HFFc6 (cell line): ENCODE data around the gene ACSF2. TPM values are rescaled to one million over a fixed set of nuclear protein-coding genes. Genes with fewer than 3 reads are reported as not detected.
A peak's percentile ranks its signal among the peaks of the same experiment; 100 is the strongest.
"Not testable (repeated sequence)": the region's sequence is repeated elsewhere in the genome, so short reads cannot be mapped to it uniquely, and the experiment has no call there.

ENCODE experiments used
- DNase-seq: peaks from one replicate; pipeline ENCODE4 v3.0.0-alpha.2; 2018
- H3K27ac Mint-ChIP-seq: 2 replicates; pipeline ENCODE4 v1.8.0; 2020; ENCODE audit warnings: mild to moderate bottlenecking, mixed read lengths
- H3K27me3 Mint-ChIP-seq: 2 replicates; pipeline ENCODE4 v1.8.0; 2021; ENCODE audit warnings: mild to moderate bottlenecking, moderate library complexity, mixed read lengths; ENCODE audit not compliant: insufficient read depth
- H3K36me3 Mint-ChIP-seq: 2 replicates; pipeline ENCODE4 v1.8.0; 2021; ENCODE audit warnings: low read depth, mixed read lengths
- H3K4me1 Mint-ChIP-seq: 2 replicates; pipeline ENCODE4 v1.8.0; 2020; ENCODE audit warnings: low read depth, mixed read lengths
- H3K4me3 Mint-ChIP-seq: 2 replicates; pipeline ENCODE4 v1.8.0; 2020; ENCODE audit warnings: mild to moderate bottlenecking, moderate library complexity, mixed read lengths
- H3K9me3 Mint-ChIP-seq: 2 replicates; pipeline ENCODE4 v1.8.0; 2020; ENCODE audit warnings: mild to moderate bottlenecking, mixed read lengths
- total RNA-seq, 6 experiments: library from RNA; stranded (reverse); fragmentation: NEBNext Ultra II Directional; extraction: Animal tissue kit (Norgen Biotek cat#: 25700); gene quantifications; 2 replicates in 1 of 6; 3 replicates in 5 of 6; pipeline ENCODE4 v1.2.3, GENCODE V29; 2021
- TF ChIP-seq, protein P1 (sequence below): fragments of 200-600 bp; sonication (generic); IDR thresholded peaks from 2 replicates; pipeline ENCODE4 v1.5.0; 2021; ENCODE audit warnings: antibody characterized with exemption, mild to moderate bottlenecking

Gene ACSF2
- total RNA-seq, 6 experiments from 2014 or later, result 15.3 to 23.3 (median 17.5) TPM

DNA sequence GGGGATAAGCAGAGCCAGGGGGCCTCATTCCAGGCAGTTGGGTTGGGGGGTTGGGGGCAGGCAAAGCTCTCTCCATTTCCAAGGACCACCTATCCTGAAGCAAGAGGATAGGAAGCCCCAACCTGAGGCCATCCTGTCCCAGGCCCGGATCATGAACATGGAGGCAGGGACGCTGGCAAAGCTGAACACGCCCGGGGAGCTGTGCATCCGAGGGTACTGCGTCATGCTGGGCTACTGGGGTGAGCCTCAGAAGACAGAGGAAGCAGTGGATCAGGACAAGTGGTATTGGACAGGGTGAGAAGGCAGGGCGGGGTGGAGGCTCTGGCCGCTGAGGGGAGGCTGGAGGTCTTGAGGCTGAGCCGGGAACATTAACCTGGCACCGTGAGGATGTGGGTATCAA, 46.3 kb downstream of the ACSF2 start:
- Mint-ChIP-seq H3K36me3 (no peaks in the 10 kb centered on the region; the same call in 1 of the 2 replicates), H3K9me3 (no peaks in the 10 kb centered on the region), H3K4me1 (no peaks in the 10 kb centered on the region), H3K27ac (no peak overlapping the region; the same call in 1 of the 2 replicates), H3K27me3 (peaks cover 20% of the 10 kb centered on the region), H3K4me3 (no peak overlapping the region)
- TF ChIP-seq, protein P1, sequence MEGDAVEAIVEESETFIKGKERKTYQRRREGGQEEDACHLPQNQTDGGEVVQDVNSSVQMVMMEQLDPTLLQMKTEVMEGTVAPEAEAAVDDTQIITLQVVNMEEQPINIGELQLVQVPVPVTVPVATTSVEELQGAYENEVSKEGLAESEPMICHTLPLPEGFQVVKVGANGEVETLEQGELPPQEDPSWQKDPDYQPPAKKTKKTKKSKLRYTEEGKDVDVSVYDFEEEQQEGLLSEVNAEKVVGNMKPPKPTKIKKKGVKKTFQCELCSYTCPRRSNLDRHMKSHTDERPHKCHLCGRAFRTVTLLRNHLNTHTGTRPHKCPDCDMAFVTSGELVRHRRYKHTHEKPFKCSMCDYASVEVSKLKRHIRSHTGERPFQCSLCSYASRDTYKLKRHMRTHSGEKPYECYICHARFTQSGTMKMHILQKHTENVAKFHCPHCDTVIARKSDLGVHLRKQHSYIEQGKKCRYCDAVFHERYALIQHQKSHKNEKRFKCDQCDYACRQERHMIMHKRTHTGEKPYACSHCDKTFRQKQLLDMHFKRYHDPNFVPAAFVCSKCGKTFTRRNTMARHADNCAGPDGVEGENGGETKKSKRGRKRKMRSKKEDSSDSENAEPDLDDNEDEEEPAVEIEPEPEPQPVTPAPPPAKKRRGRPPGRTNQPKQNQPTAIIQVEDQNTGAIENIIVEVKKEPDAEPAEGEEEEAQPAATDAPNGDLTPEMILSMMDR, result no peak
- DNase-seq, result no peak

DNA sequence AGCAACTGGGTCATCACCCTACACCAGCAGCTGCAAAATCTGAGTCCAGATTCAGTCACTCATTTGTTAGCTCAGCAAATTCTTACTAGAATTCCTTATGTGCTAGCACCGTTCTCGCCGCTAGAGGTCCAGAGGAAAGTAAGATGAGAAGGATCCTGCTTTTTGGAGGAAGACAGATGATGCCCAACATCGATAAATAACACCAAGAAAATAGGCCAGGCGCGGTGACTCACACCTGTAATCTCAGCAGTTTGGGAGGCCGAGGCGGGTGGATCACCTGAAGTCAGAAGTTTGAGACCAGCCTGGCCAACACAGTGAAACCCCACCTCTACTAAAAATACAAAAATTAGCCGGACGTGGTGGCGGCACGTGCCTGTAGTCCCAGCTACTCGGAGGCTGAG, 46.7 kb downstream of the ACSF2 start:
- DNase-seq, H3K4me1 Mint-ChIP-seq, H3K4me3 Mint-ChIP-seq, H3K36me3 Mint-ChIP-seq, H3K27ac Mint-ChIP-seq, H3K9me3 Mint-ChIP-seq: not testable (repeated sequence)
- H3K27me3 Mint-ChIP-seq, result peaks cover 17% of the 10 kb centered on the region
- TF ChIP-seq, protein P1, result peak; percentile 46; the same call in 1 of the 2 replicates

DNA sequence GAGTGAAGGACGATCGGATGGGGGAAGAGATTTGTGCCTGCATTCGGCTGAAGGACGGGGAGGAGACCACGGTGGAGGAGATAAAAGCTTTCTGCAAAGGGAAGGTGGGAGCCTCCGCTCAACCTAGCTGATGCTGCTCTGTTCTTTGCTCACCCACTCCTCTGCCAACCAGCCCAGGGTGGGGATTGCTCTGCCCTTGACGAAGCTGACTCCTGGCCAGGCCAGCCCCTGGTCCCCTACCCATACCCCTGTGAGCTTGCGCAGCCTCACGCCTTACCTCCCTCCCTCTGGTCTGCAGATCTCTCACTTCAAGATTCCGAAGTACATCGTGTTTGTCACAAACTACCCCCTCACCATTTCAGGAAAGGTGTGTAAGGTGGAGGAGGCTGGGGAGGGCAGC, 47.9 kb downstream of the ACSF2 start:
- Mint-ChIP-seq H3K27ac (no peak overlapping the region), H3K36me3 (no peaks in the 10 kb centered on the region), H3K4me3 (no peak overlapping the region), H3K27me3 (peaks cover 11% of the 10 kb centered on the region), H3K4me1 (peaks cover 8% of the 10 kb centered on the region), H3K9me3 (no peaks in the 10 kb centered on the region)
- no peak for DNase-seq
- TF ChIP-seq, protein P1, result no peak

DNA sequence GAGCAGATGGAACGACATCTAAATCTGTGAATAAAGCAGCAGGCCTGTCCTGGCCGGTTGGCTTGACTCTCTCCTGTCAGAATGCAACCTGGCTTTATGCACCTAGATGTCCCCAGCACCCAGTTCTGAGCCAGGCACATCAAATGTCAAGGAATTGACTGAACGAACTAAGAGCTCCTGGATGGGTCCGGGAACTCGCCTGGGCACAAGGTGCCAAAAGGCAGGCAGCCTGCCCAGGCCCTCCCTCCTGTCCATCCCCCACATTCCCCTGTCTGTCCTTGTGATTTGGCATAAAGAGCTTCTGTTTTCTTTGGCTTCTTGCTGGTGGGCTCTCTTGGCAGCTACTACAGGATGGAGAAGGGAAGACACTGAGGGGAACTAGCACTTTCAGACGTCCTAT, 48.5 kb downstream of the ACSF2 start:
- Mint-ChIP-seq H3K9me3 (no peaks in the 10 kb centered on the region), H3K4me1 (peaks cover 11% of the 10 kb centered on the region), H3K27me3 (peaks cover 11% of the 10 kb centered on the region), H3K36me3 (no peaks in the 10 kb centered on the region), H3K4me3 (no peak overlapping the region), H3K27ac (no peak overlapping the region)
- TF ChIP-seq, protein P1, result no peak
- no peak for DNase-seq

DNA sequence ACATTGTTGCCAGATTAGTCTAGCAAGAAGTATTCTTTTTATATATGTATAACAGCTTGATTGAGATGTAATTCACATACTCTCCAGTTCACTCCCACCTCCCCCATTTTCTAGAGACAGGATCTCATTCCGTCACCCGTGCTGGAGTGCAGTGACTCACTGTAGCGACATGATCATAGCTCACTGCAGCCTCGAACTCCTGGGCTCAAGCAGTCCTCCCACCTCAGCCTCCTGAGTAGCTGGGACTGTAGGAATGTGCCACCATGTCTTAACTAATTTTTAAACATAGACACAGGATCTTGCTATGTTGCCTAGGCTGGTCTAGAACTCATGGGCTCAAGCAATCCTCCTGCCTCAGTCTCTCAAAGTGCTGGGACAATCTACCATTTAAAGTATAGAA, 49.3 kb downstream of the ACSF2 start:
- H3K27me3 Mint-ChIP-seq, result peaks cover 11% of the 10 kb centered on the region
- DNase-seq, result no peak
- no peak overlapping the region for H3K27ac Mint-ChIP-seq
- H3K4me3 Mint-ChIP-seq, result no peak overlapping the region
- H3K36me3 Mint-ChIP-seq, result no peaks in the 10 kb centered on the region
- TF ChIP-seq, protein P1, result no peak
- H3K9me3 Mint-ChIP-seq, result no peaks in the 10 kb centered on the region
- H3K4me1 Mint-ChIP-seq, result peaks cover 20% of the 10 kb centered on the region

DNA sequence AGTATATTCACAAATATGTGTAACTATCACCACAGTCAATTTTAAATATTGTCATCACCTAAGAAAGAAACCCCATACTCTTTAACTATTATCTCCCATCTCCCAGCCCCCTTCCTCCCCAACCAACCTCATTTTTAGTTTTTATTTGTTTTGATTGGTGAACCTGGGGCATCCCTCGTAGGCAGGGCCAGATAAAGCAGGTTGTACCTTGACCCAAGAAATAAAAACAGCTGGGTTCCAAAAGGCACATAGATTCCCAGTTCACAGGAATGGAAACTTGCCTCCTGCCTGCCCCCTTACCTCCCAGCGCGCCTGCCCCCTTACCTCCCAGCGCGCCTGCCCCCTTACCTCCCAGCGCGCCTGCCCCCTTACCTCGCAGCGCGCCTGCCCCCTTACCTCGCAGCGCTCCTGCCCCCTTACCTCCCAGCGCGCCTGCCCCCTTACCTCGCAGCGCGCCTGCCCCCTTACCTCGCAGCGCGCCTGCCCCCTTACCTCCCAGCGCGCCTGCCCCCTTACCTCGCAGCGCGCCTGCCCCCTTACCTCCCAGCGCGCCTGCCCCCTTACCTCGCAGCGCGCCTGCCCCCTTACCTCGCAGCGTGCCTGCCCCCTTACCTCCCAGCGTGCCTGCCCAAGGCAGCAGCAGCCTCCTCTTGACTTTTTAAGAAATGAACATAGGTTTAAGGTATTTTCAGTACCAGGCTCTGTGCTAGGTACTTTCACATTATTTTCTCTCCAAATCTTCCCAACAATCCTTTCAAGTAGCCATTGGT, 49.9 kb downstream of the ACSF2 start:
- H3K9me3 Mint-ChIP-seq, DNase-seq, H3K36me3 Mint-ChIP-seq, H3K4me3 Mint-ChIP-seq, H3K27ac Mint-ChIP-seq: not testable (repeated sequence)
- Mint-ChIP-seq H3K27me3 (peaks cover 11% of the 10 kb centered on the region), H3K4me1 (peaks cover 22% of the 10 kb centered on the region)
